ENCODE results near the gene ENTREP1. TPM values are rescaled to one million over a fixed set of nuclear protein-coding genes. Genes with fewer than 3 reads are reported as not detected.

The ENTREP1 gene
- total and polyA plus RNA-seq, 4 donors: 0.07 to 0.33 (median 0.12) TPM

- Histone ChIP-seq H3K4me1 (ENCODE audit: control insufficient read depth in 4 of 4, insufficient read depth in 4 of 4, low read length in 3 of 4) (peaks cover 0 to 3% (median 0%) of the 10 kb centered on the region in 4 donors), H3K27ac (ENCODE audit: low read depth in 1 of 2, low read length in 2 of 2) (no peak overlapping the region), H3K4me3 (ENCODE audit: low read depth in 1 of 3, low read length in 3 of 3) (no peak overlapping the region), H3K9ac (ENCODE audit: low read depth in 1 of 2, low read length in 2 of 2) (no peak overlapping the region), H3K27me3 (ENCODE audit: control insufficient read depth in 4 of 4, insufficient read depth in 4 of 4, low read length in 3 of 4) (no peaks in the 10 kb centered on the region), H3K9me3 (ENCODE audit: control insufficient read depth in 4 of 4, low read length in 3 of 4) (no peaks in the 10 kb centered on the region), H3K36me3 (ENCODE audit: control insufficient read depth in 4 of 4, insufficient read depth in 3 of 4, low read depth in 1 of 4, low read length in 3 of 4) (no peaks in the 10 kb centered on the region)
- DNase-seq (ENCODE audit: low spot score): peak; percentile 67
- 57% methylated on average over 16 of the region's 16 CpGs for WGBS
- TF ChIP-seq CTCF (IDR thresholded peaks at IDR 0.05; ENCODE audit: low read depth, low read length, missing input control): peak; percentile 90
- TF ChIP-seq RAD21 (IDR thresholded peaks at IDR 0.05): peak; percentile 99
- no peak for TF ChIP-seq FOXA2 (IDR thresholded peaks at IDR 0.05)
- TF ChIP-seq YY1 (IDR thresholded peaks at IDR 0.05): no peak
Measured at GRCh38 chr9:69421908-69422801, 97.1 kb downstream of the ENTREP1 start.

GRCh38 chr9:69425136-69425801 is 100.3 kb downstream of the ENTREP1 start:
- H3K9me3 ChIP-seq (ENCODE audit: control insufficient read depth in 4 of 4, low read length in 3 of 4): no peaks in the 10 kb centered on the region
- H3K4me1 ChIP-seq (ENCODE audit: control insufficient read depth in 4 of 4, insufficient read depth in 4 of 4, low read length in 3 of 4): peaks cover 0 to 3% (median 0%) of the 10 kb centered on the region in 4 donors
- peaks cover 0 to 5% (median 2%) of the 10 kb centered on the region in 4 donors for H3K36me3 ChIP-seq (ENCODE audit: control insufficient read depth in 4 of 4, insufficient read depth in 3 of 4, low read depth in 1 of 4, low read length in 3 of 4)
- peak; percentile 52 for DNase-seq (ENCODE audit: low spot score)
- H3K27ac ChIP-seq (ENCODE audit: low read depth in 1 of 2, low read length in 2 of 2): no peak overlapping the region
- H3K27me3 ChIP-seq (ENCODE audit: control insufficient read depth in 4 of 4, insufficient read depth in 4 of 4, low read length in 3 of 4): no peaks in the 10 kb centered on the region
- no peak overlapping the region for H3K4me3 ChIP-seq (ENCODE audit: low read depth in 1 of 3, low read length in 3 of 3)
- 90% methylated on average over 17 of the region's 17 CpGs for WGBS
- TF ChIP-seq REST (IDR thresholded peaks at IDR 0.05) (no peak), SP1 (IDR thresholded peaks at IDR 0.05) (no peak), RAD21 (IDR thresholded peaks at IDR 0.05) (no peak), RXRA (IDR thresholded peaks at IDR 0.05) (no peak)
- no peak overlapping the region for H3K9ac ChIP-seq (ENCODE audit: low read depth in 1 of 2, low read length in 2 of 2)

GRCh38 chr9:69427286-69427685 is 102.3 kb downstream of the ENTREP1 start:
- peaks cover 0 to 18% (median 4%) of the 10 kb centered on the region in 4 donors for H3K36me3 ChIP-seq (ENCODE audit: control insufficient read depth in 4 of 4, insufficient read depth in 3 of 4, low read depth in 1 of 4, low read length in 3 of 4)
- H3K4me3 ChIP-seq (ENCODE audit: low read depth in 1 of 3, low read length in 3 of 3): no peak overlapping the region
- DNase-seq (ENCODE audit: low spot score): no peak
- H3K27me3 ChIP-seq (ENCODE audit: control insufficient read depth in 4 of 4, insufficient read depth in 4 of 4, low read length in 3 of 4): no peaks in the 10 kb centered on the region
- no peak overlapping the region for H3K9ac ChIP-seq (ENCODE audit: low read depth in 1 of 2, low read length in 2 of 2)
- no peak overlapping the region for H3K27ac ChIP-seq (ENCODE audit: low read depth in 1 of 2, low read length in 2 of 2)
- no peaks in the 10 kb centered on the region for H3K9me3 ChIP-seq (ENCODE audit: control insufficient read depth in 4 of 4, low read length in 3 of 4)
- WGBS: 87% methylated on average over 4 of the region's 4 CpGs
- no peaks in the 10 kb centered on the region for H3K4me1 ChIP-seq (ENCODE audit: control insufficient read depth in 4 of 4, insufficient read depth in 4 of 4, low read length in 3 of 4)
- TF ChIP-seq HNF4A (conservative IDR thresholded peaks at IDR 0.05): no peak
- TF ChIP-seq RAD21 (IDR thresholded peaks at IDR 0.05): no peak
- no peak for TF ChIP-seq NR2F2 (IDR thresholded peaks at IDR 0.05)
- TF ChIP-seq REST (IDR thresholded peaks at IDR 0.05): no peak
- TF ChIP-seq SP1 (IDR thresholded peaks at IDR 0.05): no peak
- TF ChIP-seq YY1 (IDR thresholded peaks at IDR 0.05): no peak
- no peak for TF ChIP-seq CTCF (IDR thresholded peaks at IDR 0.05; ENCODE audit: low read depth, low read length, missing input control)
- no peak for TF ChIP-seq GABPA (IDR thresholded peaks at IDR 0.05 in 1 of 2, conservative IDR thresholded peaks at IDR 0.05 in 1 of 2)
- TF ChIP-seq JUND (IDR thresholded peaks at IDR 0.05): no peak
- no peak for TF ChIP-seq FOXA1 (IDR thresholded peaks at IDR 0.05)
- no peak for TF ChIP-seq HNF4G (IDR thresholded peaks at IDR 0.05)
